ENCODE results near the gene RPN2. TPM values are rescaled to one million over a fixed set of nuclear protein-coding genes. Genes with fewer than 3 reads are reported as not detected.

RPN2 gene
- total RNA-seq, 4 donors from 2014 or later, result 82.3 to 196 (median 105) TPM

DNA sequence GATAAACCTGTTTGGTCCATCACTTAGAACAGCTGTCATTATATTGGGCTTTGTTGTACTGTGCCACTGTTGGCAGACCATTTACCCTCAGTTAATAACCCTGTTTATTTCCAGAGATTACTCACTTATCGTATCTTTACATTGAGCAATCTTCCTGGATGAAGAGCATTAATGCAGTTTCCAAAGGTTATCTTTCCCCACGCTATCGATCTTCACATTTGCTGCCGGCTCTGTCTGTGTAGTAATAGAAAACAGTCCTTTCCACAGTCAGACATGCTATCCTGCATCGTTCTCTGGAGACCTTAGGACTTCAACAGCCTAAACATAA is 55.1 kb downstream of the RPN2 start:
- no peaks in the 10 kb centered on the region for H3K27me3 ChIP-seq
- peaks cover 0 to 78% (median 33%) of the 10 kb centered on the region in 4 donors for H3K36me3 ChIP-seq
- intact Hi-C loops (cut with DNase I; ENCODE audit: low total_unique reads) (no loop called here), in situ Hi-C loops (cut with MboI; ENCODE audit: low pct_ligation_motif_present in 1 of 4, low pct_unique_long_range_greater_than_20kb in 1 of 4, low sequenced_read_pairs in 3 of 4) (no loop called here)
- H3K27ac ChIP-seq, result no peak overlapping the region
- H3K4me3 ChIP-seq, result no peak overlapping the region
- TF ChIP-seq POLR2A (IDR thresholded peaks at IDR 0.05), result no peak
- no peak for TF ChIP-seq POLR2AphosphoS5 (IDR thresholded peaks at IDR 0.05)
- TF ChIP-seq EP300 (IDR thresholded peaks at IDR 0.05; ENCODE audit: low read depth), result no peak
- no peak for TF ChIP-seq CTCF (IDR thresholded peaks at IDR 0.05)
- no peak for DNase-seq
- peaks cover 0 to 8% (median 5%) of the 10 kb centered on the region in 4 donors for H3K4me1 ChIP-seq
- 91 to 92% methylated on average over 5 of the region's 5 CpGs for WGBS, 2 donors (ENCODE audit: low coverage in 1 of 2)
- no peaks in the 10 kb centered on the region for H3K9me3 ChIP-seq

DNA sequence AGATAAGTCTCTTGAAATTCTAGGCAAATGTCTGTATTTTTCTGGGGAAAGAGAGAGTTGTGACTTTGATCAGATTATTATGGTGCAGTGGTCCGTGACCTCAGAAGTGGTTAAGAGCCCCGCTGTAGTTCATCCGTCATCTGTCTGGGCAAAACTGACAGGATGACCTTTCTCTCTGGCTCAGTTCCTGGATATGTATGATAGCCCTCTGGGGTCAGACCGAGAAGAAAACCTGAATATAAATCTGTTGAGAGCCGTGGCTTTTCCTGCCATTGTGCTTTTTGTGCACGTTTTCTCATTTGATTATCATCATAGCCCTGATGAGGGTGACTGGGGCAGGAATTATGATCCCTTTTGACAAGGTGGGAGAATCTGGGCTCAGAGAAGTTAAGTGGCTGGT is 55.9 kb downstream of the RPN2 start:
- no peak overlapping the region for H3K4me3 ChIP-seq
- intact Hi-C loops (cut with DNase I; ENCODE audit: low total_unique reads), result no loop called here
- no peaks in the 10 kb centered on the region for H3K9me3 ChIP-seq
- DNase-seq, result no peak
- no peak for TF ChIP-seq POLR2AphosphoS5 (IDR thresholded peaks at IDR 0.05)
- TF ChIP-seq CTCF (IDR thresholded peaks at IDR 0.05), result no peak
- no peak for TF ChIP-seq EP300 (IDR thresholded peaks at IDR 0.05; ENCODE audit: low read depth)
- TF ChIP-seq POLR2A (IDR thresholded peaks at IDR 0.05), result no peak
- peaks cover 0 to 12% (median 5%) of the 10 kb centered on the region in 4 donors for H3K4me1 ChIP-seq
- WGBS, 2 donors (ENCODE audit: low coverage in 1 of 2), result 80 to 82% methylated on average over 6 of the region's 6 CpGs
- in situ Hi-C loops (cut with MboI; ENCODE audit: low pct_ligation_motif_present in 1 of 4, low pct_unique_long_range_greater_than_20kb in 1 of 4, low sequenced_read_pairs in 3 of 4), result no loop called here
- H3K36me3 ChIP-seq, result peaks cover 0 to 70% (median 31%) of the 10 kb centered on the region in 4 donors
- H3K27ac ChIP-seq, result no peak overlapping the region
- no peaks in the 10 kb centered on the region for H3K27me3 ChIP-seq

DNA sequence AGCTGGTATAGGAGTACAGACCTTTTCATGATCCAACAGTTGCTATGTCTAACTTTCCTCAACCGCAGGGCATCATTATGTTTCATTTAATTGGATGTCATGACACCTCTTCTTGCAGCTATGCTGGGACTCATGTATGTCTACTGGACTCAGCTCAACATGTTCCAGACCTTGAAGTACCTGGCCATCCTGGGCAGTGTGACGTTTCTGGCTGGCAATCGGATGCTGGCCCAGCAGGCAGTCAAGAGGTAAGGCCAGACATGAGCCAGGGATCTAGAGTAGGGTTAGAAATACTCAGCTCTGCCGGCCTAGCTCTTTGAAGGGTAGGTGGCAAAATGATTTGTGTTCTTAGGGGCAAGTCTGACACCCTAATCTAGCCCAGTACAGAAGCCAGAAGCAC is 57.3 kb downstream of the RPN2 start:
- 87 to 100% methylated on average over 1 to 4 of the region's 4 CpGs for WGBS, 2 donors (ENCODE audit: low coverage in 1 of 2)
- H3K36me3 ChIP-seq, result peaks cover 0 to 71% (median 29%) of the 10 kb centered on the region in 4 donors
- no peak for DNase-seq

GRCh38 chr20:37237656-37238055 is 58.5 kb downstream of the RPN2 start:
- WGBS, 2 donors (ENCODE audit: low coverage in 1 of 2), result 96 to 100% methylated on average over 4 to 5 of the region's 5 CpGs
- H3K27ac ChIP-seq, result no peak overlapping the region
- DNase-seq, result no peak
- intact Hi-C loops (cut with DNase I; ENCODE audit: low total_unique reads) (no loop called here), in situ Hi-C loops (cut with MboI; ENCODE audit: low pct_ligation_motif_present in 1 of 4, low pct_unique_long_range_greater_than_20kb in 1 of 4, low sequenced_read_pairs in 3 of 4) (no loop called here)
- peaks cover 0 to 75% (median 29%) of the 10 kb centered on the region in 4 donors for H3K36me3 ChIP-seq
- no peak overlapping the region for H3K4me3 ChIP-seq
- H3K4me1 ChIP-seq, result peaks cover 0 to 12% (median 5%) of the 10 kb centered on the region in 4 donors
- H3K9me3 ChIP-seq, result no peaks in the 10 kb centered on the region
- TF ChIP-seq CTCF (IDR thresholded peaks at IDR 0.05) (no peak), POLR2A (IDR thresholded peaks at IDR 0.05) (no peak), POLR2AphosphoS5 (IDR thresholded peaks at IDR 0.05) (no peak), EP300 (IDR thresholded peaks at IDR 0.05; ENCODE audit: low read depth) (no peak)
- H3K27me3 ChIP-seq, result no peaks in the 10 kb centered on the region

More for the DNA sequence above, 57.3 kb downstream of the RPN2 start:
- H3K4me3 ChIP-seq, result no peak overlapping the region
- no peaks in the 10 kb centered on the region for H3K27me3 ChIP-seq
- intact Hi-C loops (cut with DNase I; ENCODE audit: low total_unique reads), result no loop called here
- TF ChIP-seq EP300 (IDR thresholded peaks at IDR 0.05; ENCODE audit: low read depth) (no peak), POLR2AphosphoS5 (IDR thresholded peaks at IDR 0.05) (no peak), POLR2A (IDR thresholded peaks at IDR 0.05) (no peak), CTCF (IDR thresholded peaks at IDR 0.05) (no peak)
- no peaks in the 10 kb centered on the region for H3K9me3 ChIP-seq
- in situ Hi-C loops (cut with MboI; ENCODE audit: low pct_ligation_motif_present in 1 of 4, low pct_unique_long_range_greater_than_20kb in 1 of 4, low sequenced_read_pairs in 3 of 4), result no loop called here
- H3K4me1 ChIP-seq, result peaks cover 0 to 12% (median 5%) of the 10 kb centered on the region in 4 donors
- H3K27ac ChIP-seq, result no peak overlapping the region
